Measurements from ENCODE around the gene SPNS1. TPM values are rescaled to one million over a fixed set of nuclear protein-coding genes. Genes with fewer than 3 reads are reported as not detected.

The SPNS1 gene
- total and polyA plus RNA-seq, 2 of the 8 experiments (the other 6 are each of a cell fraction or from before 2014, with no cell fraction given): 48.8 to 66.9 TPM

GRCh38 chr16:28925386-28926228 lies 49.0 kb upstream of the SPNS1 start (continued):
- TF ChIP-seq NANOG (IDR thresholded peaks at IDR 0.05; ENCODE audit: insufficient read depth, low read depth, low read length, poor library complexity, severe bottlenecking) (no peak), YY1 (IDR thresholded peaks at IDR 0.05; ENCODE audit: low read depth, low read length) (0 out of 2 replicates have a peak, but pooled peaks have one; percentile 32), FOSL1 (IDR thresholded peaks at IDR 0.05; ENCODE audit: insufficient read depth, low read depth, low read length) (no peak), ATF2 (IDR thresholded peaks at IDR 0.05; ENCODE audit: low read length) (no peak), ASH2L (IDR thresholded peaks at IDR 0.05; ENCODE audit: low read length) (peak; percentile 85), TCF12 (IDR thresholded peaks at IDR 0.05; ENCODE audit: low read depth, low read length) (no peak), SUZ12 (IDR thresholded peaks at IDR 0.05; ENCODE audit: low read length) (no peak), TAF7 (optimal IDR thresholded peaks at IDR 0.05; ENCODE audit: borderline replicate concordance, low read depth, low read length) (peak; percentile 57), ZNF274 (IDR thresholded peaks at IDR 0.05; ENCODE audit: borderline replicate concordance, extremely low read depth, low read length) (no peak), E2F6 (IDR thresholded peaks at IDR 0.05) (no peak; the same call in 1 of the 2 replicates), USF2 (IDR thresholded peaks at IDR 0.05; ENCODE audit: low read length) (no peak), HDAC2 (IDR thresholded peaks at IDR 0.05; ENCODE audit: borderline replicate concordance in 1 of 2, low read depth in 2 of 2, low read length in 2 of 2) (no peak), KDM1A (IDR thresholded peaks at IDR 0.05; ENCODE audit: borderline replicate concordance, low read length) (no peak), HDAC6 (IDR thresholded peaks at IDR 0.05; ENCODE audit: low read depth, low read length) (no peak), CREB1 (IDR thresholded peaks at IDR 0.05) (no peak; the same call in 1 of the 2 replicates), KDM4A (IDR thresholded peaks at IDR 0.05; ENCODE audit: low read depth, low read length, severe bottlenecking) (peak; percentile 63), RAD21 (IDR thresholded peaks at IDR 0.05 in 1 of 2, conservative IDR thresholded peaks at IDR 0.05 in 1 of 2; ENCODE audit: low read depth in 2 of 2, low read length in 2 of 2) (no peak), RXRA (IDR thresholded peaks at IDR 0.05; ENCODE audit: insufficient read depth, low read depth, low read length) (no peak), BACH1 (IDR thresholded peaks at IDR 0.05; ENCODE audit: low read length) (no peak)

All from H1 (cell line).